ENCODE data around the gene RDH16. TPM values are rescaled to one million over a fixed set of nuclear protein-coding genes. Genes with fewer than 3 reads are reported as not detected.

RDH16 gene, protein sequence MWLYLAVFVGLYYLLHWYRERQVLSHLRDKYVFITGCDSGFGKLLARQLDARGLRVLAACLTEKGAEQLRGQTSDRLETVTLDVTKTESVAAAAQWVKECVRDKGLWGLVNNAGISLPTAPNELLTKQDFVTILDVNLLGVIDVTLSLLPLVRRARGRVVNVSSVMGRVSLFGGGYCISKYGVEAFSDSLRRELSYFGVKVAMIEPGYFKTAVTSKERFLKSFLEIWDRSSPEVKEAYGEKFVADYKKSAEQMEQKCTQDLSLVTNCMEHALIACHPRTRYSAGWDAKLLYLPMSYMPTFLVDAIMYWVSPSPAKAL
- 1 to 10 TPM in 3 of 4 donors, under 1 TPM in 1; 0.29 to 2.1 (median 1.3) TPM for total RNA-seq

DNA sequence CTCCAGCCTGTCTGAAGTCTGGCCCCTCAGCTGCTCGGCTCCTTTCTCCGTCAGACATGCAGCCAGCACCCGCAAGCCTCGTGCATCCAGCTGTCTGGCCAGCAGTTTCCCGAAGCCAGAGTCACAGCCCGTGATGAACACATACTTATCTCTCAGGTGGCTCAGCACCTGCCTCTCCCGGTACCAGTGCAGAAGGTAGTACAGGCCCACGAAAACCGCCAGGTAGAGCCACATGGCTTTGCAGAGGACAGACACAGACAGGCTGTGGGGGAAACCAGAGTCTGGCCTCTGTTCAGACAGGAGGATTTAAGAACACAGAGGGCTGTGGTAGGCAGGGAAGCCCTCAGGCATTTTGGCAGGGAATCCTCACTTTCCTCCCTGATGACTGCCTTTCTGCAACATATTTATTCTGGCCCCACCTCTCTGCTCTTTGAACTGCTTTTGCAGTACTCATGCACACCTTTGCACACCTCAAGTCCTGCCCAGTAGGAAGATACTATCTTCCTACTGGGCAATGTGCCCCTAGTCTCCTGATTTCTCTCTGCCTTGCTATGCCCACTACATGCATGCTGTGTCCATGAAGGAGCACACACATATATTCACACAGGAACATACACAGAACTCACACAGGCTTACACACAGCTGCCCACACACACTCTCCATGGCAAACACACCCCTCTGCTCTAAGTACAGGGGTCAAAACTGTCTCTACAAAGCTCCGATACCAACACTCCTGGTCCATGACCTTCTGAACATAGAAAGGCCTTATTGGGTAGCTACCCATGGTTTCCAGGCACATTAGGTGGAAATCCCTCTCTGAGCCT is at the start of gene RDH16:
Gene RDH16, minus strand, starts transcription at position 380 of the 824 bp plus-strand sequence. Its CDS starts 146 bp downstream, at position 234.
- H3K27me3 ChIP-seq = no peaks in the 10 kb centered on the region
- intact Hi-C loops (cut with DNase I; ENCODE audit: low total_unique reads) = no loop called here
- TF ChIP-seq, protein P1, sequence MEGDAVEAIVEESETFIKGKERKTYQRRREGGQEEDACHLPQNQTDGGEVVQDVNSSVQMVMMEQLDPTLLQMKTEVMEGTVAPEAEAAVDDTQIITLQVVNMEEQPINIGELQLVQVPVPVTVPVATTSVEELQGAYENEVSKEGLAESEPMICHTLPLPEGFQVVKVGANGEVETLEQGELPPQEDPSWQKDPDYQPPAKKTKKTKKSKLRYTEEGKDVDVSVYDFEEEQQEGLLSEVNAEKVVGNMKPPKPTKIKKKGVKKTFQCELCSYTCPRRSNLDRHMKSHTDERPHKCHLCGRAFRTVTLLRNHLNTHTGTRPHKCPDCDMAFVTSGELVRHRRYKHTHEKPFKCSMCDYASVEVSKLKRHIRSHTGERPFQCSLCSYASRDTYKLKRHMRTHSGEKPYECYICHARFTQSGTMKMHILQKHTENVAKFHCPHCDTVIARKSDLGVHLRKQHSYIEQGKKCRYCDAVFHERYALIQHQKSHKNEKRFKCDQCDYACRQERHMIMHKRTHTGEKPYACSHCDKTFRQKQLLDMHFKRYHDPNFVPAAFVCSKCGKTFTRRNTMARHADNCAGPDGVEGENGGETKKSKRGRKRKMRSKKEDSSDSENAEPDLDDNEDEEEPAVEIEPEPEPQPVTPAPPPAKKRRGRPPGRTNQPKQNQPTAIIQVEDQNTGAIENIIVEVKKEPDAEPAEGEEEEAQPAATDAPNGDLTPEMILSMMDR (IDR thresholded peaks at IDR 0.05) = no peak
- TF ChIP-seq POLR2A (IDR thresholded peaks at IDR 0.05) = no peak
- H3K9me3 ChIP-seq = no peaks in the 10 kb centered on the region
- no peaks in the 10 kb centered on the region for H3K4me1 ChIP-seq
- no peaks in the 10 kb centered on the region for H3K36me3 ChIP-seq
- no peak within 1 kb of the TSS for H3K4me3 ChIP-seq
- DNase-seq = no peak
- H3K27ac ChIP-seq = no peak within 1 kb of the TSS

DNA sequence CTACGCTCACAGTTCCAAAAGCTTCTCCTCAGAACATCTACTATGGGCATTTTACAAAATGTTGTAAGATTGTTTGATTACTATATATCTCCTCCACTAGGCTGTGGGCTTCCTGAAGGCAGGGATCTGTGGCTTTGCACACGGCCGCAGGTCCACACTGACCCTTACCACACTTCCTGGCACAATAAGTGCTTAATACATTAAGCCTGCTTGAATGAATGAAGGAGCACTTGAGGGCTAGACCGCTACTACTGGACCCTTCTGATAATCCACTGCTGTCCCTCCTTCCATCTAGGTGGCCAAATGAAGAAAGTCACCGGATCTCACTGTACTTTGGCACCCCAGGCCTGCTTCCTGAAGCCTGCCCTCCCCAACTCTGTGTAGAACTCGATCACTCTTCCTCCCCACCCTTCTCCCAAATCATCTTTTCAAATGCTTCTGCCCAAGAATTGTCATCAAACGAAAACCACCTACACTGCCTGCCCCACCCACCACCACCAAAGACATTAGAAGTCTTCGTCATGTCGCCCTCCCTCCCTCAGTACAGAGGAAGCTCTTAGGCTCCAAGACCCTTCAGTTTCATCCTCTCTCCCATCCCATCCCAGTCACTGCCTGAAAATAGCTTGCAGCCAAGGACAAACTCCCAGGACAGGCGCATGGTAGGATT is 49.5 kb upstream of the RDH16 start:
- no peak for DNase-seq
- H3K36me3 ChIP-seq = no peaks in the 10 kb centered on the region
- intact Hi-C loops (cut with DNase I; ENCODE audit: low total_unique reads) = no loop called here
- H3K27ac ChIP-seq = peak overlapping the region; percentile 71 to 89
- H3K9me3 ChIP-seq = no peaks in the 10 kb centered on the region
- H3K27me3 ChIP-seq = no peaks in the 10 kb centered on the region
- H3K4me3 ChIP-seq = peak overlapping the region; percentile 38 to 99
- TF ChIP-seq POLR2A (IDR thresholded peaks at IDR 0.05) = no peak
- TF ChIP-seq, protein P1 (IDR thresholded peaks at IDR 0.05) = no peak
- H3K4me1 ChIP-seq = peaks cover 0 to 4% of the 10 kb centered on the region in 2 donors

DNA sequence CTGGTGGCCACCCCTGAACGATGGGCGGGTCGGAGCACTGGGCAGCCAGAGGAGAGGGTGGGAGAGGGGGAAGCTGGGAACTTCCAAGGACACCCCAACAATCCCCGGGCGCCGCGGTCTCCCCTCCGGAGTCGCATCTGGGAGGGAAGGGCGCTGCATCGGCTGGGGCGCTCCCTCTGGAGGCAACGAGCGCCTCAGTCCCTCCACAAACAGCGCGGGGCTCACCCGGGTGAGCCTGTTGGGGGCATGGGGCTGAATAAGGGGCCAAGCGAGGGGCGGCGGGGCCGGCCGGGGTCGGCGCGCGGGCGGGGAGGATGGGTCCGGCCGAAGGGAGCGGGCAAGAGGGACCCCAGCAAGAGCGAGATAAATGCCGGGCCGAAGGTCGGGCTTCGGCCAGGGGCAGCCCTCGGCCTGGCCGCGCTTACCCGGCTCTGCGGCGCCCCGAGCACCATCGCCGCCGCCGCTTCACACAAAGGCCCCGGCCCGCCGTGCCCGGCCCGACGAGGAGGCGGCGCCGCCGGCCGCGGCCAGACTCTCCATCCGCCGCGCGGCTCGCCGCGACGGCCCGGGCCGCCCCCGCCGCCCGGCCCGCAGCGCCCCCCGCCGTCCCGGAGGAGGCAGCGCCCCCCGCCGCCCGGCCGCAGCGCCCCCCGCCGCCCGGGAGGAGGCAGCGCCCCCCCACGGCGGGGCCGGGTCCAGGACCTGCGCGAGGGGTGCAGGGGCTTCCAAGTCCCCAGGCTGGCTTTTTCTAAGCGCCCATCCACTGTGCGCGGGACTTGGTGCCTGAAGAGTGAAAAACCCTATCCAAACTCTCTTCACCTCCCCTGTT is 48.8 kb upstream of the RDH16 start, which contains the start of gene ZBTB39:
Gene ZBTB39, minus strand, starts transcription at position 567 of the 829 bp plus-strand sequence. CDS start 1,629 bp downstream, outside the sequence.
- Histone ChIP-seq H3K4me3 (peak within 1 kb of the TSS; percentile 98 to 99), H3K4me1 (peaks cover 0 to 4% of the 10 kb centered on the region in 2 donors), H3K9me3 (no peaks in the 10 kb centered on the region), H3K36me3 (no peaks in the 10 kb centered on the region), H3K27ac (peak within 1 kb of the TSS; percentile 89 to 90), H3K27me3 (no peaks in the 10 kb centered on the region)
- peak; percentile 31 to 63 for DNase-seq
- intact Hi-C loops (cut with DNase I; ENCODE audit: low total_unique reads) = no loop called here
- TF ChIP-seq, protein P1 (IDR thresholded peaks at IDR 0.05) = peak; percentile 36 to 70 (median 46)
- peak in 1 of 2 donors; percentile 39 for TF ChIP-seq POLR2A (IDR thresholded peaks at IDR 0.05)

DNA sequence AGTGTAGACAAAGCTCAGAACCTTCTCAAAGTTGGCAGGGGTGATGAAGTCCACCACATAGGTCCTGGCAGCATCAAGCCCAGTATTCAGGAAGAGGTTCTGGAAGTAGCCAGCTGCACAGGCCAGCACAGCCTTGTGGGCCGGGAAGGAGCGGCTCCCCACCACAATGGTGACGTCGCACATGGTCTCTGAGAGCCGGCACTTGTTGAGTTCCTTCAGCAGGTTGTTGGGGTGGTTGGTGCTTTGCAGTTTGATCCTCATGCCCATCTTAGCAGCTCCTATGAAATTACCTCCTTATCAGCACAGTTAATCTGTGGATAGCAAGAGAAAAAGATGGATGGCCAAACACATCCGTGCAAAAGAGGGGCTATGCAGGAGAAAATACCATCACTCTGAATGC is 47.2 kb upstream of the RDH16 start:
- TF ChIP-seq, protein P1 (IDR thresholded peaks at IDR 0.05) = no peak
- no peak for TF ChIP-seq POLR2A (IDR thresholded peaks at IDR 0.05)
- Histone ChIP-seq H3K36me3 (no peaks in the 10 kb centered on the region), H3K27me3 (no peaks in the 10 kb centered on the region), H3K4me1 (peaks cover 0 to 4% of the 10 kb centered on the region in 2 donors), H3K9me3 (no peaks in the 10 kb centered on the region), H3K4me3 (no peak overlapping the region), H3K27ac (no peak overlapping the region)
- intact Hi-C loops (cut with DNase I; ENCODE audit: low total_unique reads) = no loop called here
- DNase-seq = no peak
